DOHH2 (cell line): ENCODE results near the gene LTA4H.

Experiments
- CTCF ChIP-seq: fragments of 200-600 bp; sonication (generic); IDR thresholded peaks from one replicate; pipeline ENCODE4 v1.5.1; 2014; ENCODE audit warnings: antibody characterized with exemption, mild to moderate bottlenecking, low read depth, low read length; ENCODE audit not compliant: poor library complexity, severe bottlenecking
- EZH2phosphoT487 ChIP-seq: fragments of 200-600 bp; sonication (generic); IDR thresholded peaks from 2 replicates; pipeline ENCODE4 v1.6.1; 2017; ENCODE audit warnings: borderline replicate concordance, mild to moderate bottlenecking, antibody characterized with exemption, low read length, moderate library complexity, mixed read lengths

GRCh38 chr12:95994476-95994875 is 40.9 kb downstream of the LTA4H start:
- TF ChIP-seq CTCF (no peak), EZH2phosphoT487 (no peak)
